ENCODE measurements around the gene EPHB1. TPM values are rescaled to one million over a fixed set of nuclear protein-coding genes. Genes with fewer than 3 reads are reported as not detected.
"Not testable (repeated sequence)": the region's sequence is repeated elsewhere in the genome, so short reads cannot be mapped to it uniquely, and the experiment has no call there.

Gene EPHB1
- polyA plus RNA-seq, 1 donor from 2014 or later, result 0.71 TPM

DNA sequence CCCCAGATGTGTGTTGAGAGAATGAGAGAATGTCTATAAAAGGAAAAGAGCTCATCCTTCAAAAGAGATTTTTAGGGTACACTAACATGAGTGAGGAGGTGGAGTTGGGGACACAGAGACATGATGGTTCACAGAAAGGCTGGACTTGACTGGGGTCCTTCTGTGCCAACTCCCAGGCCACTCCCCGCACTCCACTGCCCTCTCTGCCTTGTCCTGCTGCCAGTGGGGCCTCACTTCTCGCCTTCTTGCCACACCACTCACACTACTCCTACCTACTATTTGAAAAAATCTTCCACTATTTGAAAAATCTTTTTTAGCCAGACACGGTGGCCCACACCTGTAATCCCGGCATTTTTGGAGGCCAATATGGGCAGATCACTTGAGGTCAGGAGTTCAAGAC, 298.1 kb downstream of the EPHB1 start:
- Mint-ChIP-seq H3K4me1 (peaks cover 0 to 2% (median 0%) of the 10 kb centered on the region in 3 donors), H3K36me3 (no peaks in the 10 kb centered on the region), H3K27ac (no peak overlapping the region), H3K4me3 (no peak overlapping the region), H3K9me3 (peaks cover 0 to 2% (median 2%) of the 10 kb centered on the region in 3 donors), H3K27me3 (peaks cover 1% of the 10 kb centered on the region)

DNA sequence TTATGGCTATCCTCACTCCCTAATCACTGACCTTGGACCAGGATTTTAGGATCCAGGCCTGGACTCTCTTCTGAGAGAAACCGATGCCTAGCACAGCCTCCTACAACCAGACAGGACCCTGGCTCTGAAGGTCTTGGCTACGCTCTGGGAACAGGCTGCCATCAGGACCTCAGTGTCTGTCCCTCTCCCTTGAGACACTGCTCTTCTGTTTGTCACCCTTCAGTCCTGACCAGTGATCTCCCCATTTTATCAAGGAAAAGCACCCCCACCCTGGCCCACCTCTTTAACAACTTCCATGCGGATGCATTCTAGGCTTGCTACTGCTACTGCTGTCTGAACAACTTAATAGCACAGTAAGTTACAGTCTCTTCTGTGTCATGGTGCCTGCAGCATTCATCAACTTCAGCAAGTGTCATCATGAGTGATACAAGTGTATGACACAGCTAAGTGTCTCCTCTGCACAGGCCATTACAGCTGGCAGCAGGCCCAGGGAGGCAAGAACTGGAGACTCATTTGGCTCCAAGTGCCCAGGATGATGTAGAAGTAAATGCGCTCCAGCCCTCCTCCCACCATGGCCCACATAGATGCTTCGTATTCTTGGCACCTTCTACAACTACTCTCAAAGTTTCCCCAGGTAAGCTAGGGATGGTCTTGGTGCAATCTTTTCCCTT, 302.4 kb downstream of the EPHB1 start:
- no peak overlapping the region for H3K27ac Mint-ChIP-seq
- peaks cover 0 to 2% (median 0%) of the 10 kb centered on the region in 3 donors for H3K9me3 Mint-ChIP-seq
- H3K27me3 Mint-ChIP-seq, result peaks cover 1% of the 10 kb centered on the region
- peaks cover 2% of the 10 kb centered on the region for H3K36me3 Mint-ChIP-seq
- no peak overlapping the region for H3K4me3 Mint-ChIP-seq
- peaks cover 0 to 2% (median 0%) of the 10 kb centered on the region in 3 donors for H3K4me1 Mint-ChIP-seq

DNA sequence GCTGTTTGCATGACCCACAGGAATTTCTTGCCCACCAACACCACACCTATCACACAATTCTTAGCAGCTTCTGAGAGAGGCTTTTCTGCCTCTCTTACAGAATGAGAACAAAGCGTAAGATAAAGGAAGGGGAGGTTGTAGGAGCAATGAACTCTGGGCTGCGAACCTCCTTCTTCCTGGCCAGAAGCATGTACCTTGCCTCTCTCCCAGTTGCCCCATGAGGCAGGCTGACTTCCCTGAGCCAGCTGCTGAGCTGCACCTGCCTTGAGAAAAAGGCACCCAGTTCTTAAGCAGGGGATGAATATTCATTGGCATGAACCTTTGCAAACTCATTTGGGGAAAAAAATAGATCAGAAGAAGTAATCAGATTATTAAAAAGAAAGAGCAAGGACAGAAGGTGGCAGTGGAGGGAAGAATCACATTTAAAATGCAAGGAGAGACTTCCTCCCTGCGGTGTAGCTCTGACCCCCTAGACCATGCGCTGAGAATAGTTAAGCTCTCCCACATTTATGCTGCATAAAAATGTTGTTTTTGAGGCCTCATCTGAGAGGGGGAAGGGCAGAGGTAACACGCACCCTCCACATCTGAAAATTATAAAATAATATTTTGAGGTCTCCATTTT, 304.8 kb downstream of the EPHB1 start:
- peaks cover 0 to 2% (median 0%) of the 10 kb centered on the region in 3 donors for H3K9me3 Mint-ChIP-seq
- no peak overlapping the region for H3K27ac Mint-ChIP-seq
- peaks cover 2% of the 10 kb centered on the region for H3K36me3 Mint-ChIP-seq
- no peaks in the 10 kb centered on the region for H3K27me3 Mint-ChIP-seq
- H3K4me3 Mint-ChIP-seq, result no peak overlapping the region
- no peaks in the 10 kb centered on the region for H3K4me1 Mint-ChIP-seq

DNA sequence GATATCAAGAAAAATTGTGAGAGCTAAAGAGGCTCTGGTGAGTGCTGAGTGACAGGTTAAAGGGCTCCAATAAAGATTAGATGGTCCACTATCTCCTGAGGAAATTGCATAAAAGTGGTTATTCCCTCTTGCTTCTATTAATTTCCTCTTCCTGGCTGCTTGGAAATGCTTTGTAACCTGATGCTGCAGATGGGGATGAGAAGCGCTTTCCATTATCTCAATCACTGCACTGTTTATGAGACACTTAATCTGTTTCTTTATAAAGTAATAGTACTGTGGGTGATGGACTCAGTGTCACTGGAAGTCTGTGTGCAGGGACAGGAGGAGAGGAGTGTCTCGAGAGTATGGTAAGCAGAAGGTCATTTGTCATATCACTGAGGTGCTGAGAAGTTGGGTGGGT, 305.3 kb downstream of the EPHB1 start:
- Mint-ChIP-seq H3K4me1 (no peaks in the 10 kb centered on the region), H3K36me3 (peaks cover 2% of the 10 kb centered on the region), H3K27ac (no peak overlapping the region)

DNA sequence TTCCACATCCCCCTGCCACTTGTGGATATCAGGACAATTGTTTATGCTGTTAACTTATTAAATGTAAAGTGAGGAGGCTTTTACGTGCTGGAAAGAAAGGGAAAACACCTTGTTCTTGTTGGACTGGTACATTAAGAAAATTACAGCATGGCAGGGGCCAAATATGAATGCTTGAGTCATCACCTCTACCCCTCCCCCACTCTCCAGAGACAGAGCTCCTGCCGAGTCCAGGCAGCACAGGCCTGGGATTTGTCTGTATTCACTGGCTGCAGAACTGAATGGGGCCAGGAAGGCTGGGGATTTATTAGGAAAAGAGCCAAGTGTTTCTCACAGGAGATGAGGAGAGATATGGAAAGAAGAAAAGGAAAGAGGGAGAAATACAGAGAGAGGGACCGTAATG, 308.9 kb downstream of the EPHB1 start:
- Mint-ChIP-seq H3K36me3 (peaks cover 3% of the 10 kb centered on the region), H3K4me1 (no peaks in the 10 kb centered on the region), H3K4me3 (no peak overlapping the region), H3K27me3 (no peaks in the 10 kb centered on the region), H3K9me3 (peaks cover 0 to 2% (median 2%) of the 10 kb centered on the region in 3 donors), H3K27ac (peak overlapping the region in 1 of 3 donors; percentile 24)

More for the DNA sequence above, 305.3 kb downstream of the EPHB1 start:
- H3K9me3 Mint-ChIP-seq, result peaks cover 0 to 2% (median 0%) of the 10 kb centered on the region in 3 donors
- H3K4me3 Mint-ChIP-seq, result no peak overlapping the region
- no peaks in the 10 kb centered on the region for H3K27me3 Mint-ChIP-seq

DNA sequence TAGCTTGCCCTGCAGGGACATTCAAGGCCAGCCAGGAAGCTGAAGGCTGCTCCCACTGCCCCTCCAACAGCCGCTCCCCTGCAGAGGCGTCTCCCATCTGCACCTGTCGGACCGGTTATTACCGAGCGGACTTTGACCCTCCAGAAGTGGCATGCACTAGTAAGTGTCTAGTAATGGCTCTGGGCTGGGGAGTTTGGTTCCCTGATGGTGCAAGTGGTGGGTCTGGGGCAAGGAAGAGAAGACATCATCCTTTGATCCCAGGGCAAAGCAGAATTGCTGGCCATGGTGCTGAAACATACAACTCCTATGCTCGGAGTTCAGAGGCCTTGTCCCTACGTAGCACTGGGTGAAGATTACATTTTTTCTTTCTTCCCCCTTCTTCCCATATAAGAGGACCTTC, 311.4 kb downstream of the EPHB1 start:
- no peaks in the 10 kb centered on the region for H3K27me3 Mint-ChIP-seq
- no peak overlapping the region for H3K4me3 Mint-ChIP-seq
- H3K4me1 Mint-ChIP-seq, result no peaks in the 10 kb centered on the region
- H3K9me3 Mint-ChIP-seq, result peaks cover 0 to 2% (median 2%) of the 10 kb centered on the region in 3 donors
- H3K36me3 Mint-ChIP-seq, result peaks cover 3% of the 10 kb centered on the region
- H3K27ac Mint-ChIP-seq, result no peak overlapping the region

DNA sequence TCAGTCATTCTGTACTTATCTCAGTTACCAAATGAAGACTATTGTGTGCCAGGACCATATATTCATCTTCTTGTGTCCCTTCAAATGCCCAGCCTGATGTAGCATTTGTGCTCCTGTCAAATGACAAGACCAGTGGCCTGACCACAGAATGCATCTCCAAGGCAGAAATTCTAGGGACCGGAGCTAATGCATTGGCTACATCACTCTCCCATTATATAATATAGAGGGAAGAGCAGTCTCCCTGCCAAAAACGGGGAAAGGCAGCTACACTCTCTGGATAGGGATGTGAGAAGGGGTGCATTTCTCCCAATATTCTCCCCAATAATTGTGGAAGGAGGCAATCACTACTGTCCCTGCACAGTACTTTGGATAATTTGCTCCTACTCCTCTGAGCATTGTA, 312.0 kb downstream of the EPHB1 start:
- H3K36me3 Mint-ChIP-seq, result peaks cover 3% of the 10 kb centered on the region
- peaks cover 0 to 2% (median 2%) of the 10 kb centered on the region in 3 donors for H3K9me3 Mint-ChIP-seq
- H3K4me1 Mint-ChIP-seq, result no peaks in the 10 kb centered on the region
- no peak overlapping the region for H3K4me3 Mint-ChIP-seq
- no peak overlapping the region for H3K27ac Mint-ChIP-seq
- H3K27me3 Mint-ChIP-seq, result no peaks in the 10 kb centered on the region

DNA sequence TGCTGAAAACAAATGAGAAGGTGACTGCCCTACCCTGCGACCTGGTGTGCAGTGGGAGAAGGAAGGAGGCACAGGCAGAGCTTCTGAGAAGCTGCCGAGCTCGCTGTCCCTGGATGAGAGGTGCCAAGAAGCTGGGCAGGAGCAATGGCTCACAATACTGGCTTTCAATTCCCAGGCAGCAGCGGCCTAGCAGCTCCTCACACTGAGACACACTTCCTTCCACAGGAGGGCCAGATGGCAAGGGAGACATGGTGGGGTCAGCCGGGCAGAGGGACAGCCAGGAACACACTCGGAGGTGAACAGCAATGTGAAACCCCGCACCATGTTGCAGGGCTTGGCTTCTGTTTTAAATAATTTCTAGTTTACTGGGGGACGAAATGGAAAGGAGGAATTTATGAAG, 314.6 kb downstream of the EPHB1 start:
- Mint-ChIP-seq H3K27ac (peak overlapping the region in 1 of 3 donors; percentile 8), H3K4me3 (no peak overlapping the region), H3K36me3 (peaks cover 3% of the 10 kb centered on the region), H3K4me1 (no peaks in the 10 kb centered on the region), H3K27me3 (no peaks in the 10 kb centered on the region), H3K9me3 (peaks cover 0 to 7% (median 2%) of the 10 kb centered on the region in 3 donors)

DNA sequence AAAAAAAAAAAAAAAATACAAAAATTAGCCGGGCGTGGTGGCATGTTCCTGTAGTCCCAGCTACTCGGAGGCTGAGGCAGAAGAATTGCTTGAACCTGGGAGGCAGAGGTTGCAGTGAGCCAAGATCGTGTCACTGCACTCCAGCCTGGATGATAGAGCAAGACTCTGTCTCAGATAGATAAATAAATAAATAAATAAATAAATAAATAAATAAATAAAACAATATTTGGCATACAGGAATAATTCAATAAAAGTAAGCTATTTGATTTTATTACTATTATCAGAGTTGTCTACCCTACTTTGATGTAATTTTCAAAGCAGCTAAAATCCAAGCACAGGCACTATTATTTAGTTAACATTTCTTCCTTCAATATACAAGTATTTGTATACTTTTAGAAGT, 319.5 kb downstream of the EPHB1 start:
- H3K9me3 Mint-ChIP-seq, H3K4me3 Mint-ChIP-seq, H3K4me1 Mint-ChIP-seq, H3K36me3 Mint-ChIP-seq, H3K27me3 Mint-ChIP-seq, H3K27ac Mint-ChIP-seq: not testable (repeated sequence)

DNA sequence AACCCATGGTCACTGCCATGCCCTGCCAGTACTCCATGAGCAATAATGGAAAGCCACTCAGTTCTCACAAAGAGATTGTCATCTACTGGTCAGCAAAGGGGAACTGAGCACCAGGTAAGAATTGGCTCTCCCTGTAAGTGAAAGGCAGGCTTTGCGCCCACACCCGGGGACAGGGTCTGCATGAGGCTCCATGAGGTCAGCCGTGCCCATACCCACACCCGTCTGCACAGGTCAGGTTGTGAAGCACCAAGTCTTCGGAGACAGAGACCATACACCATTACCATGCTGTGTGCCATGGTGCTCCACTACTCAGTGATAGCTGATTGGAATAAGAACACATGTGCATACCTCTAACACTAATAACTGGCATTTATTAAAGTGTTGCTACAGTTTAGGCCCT, 322.9 kb downstream of the EPHB1 start:
- no peaks in the 10 kb centered on the region for H3K36me3 Mint-ChIP-seq
- H3K4me1 Mint-ChIP-seq, result no peaks in the 10 kb centered on the region
- H3K9me3 Mint-ChIP-seq, result peaks cover 0 to 2% (median 0%) of the 10 kb centered on the region in 3 donors

DNA sequence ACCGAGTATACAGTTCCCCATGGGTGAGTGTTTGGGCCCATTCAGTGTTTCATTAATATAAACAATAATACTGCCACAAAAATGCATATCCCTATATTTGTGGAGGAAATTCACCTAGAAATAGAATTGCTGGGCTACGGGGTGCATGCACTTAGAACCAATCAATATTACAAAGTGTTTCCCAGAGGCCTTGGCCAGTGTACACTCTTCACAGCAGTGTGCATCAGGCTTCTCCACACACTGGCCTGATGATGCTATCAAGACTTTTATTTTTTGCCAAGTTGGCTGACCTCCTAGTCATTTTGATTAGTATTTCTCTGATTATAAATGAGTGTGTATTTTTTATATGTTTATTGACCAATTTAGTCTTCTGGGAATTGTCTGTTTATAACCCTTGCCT, 323.7 kb downstream of the EPHB1 start:
- H3K36me3 Mint-ChIP-seq, result no peaks in the 10 kb centered on the region
- no peaks in the 10 kb centered on the region for H3K9me3 Mint-ChIP-seq
- H3K4me1 Mint-ChIP-seq, result no peaks in the 10 kb centered on the region
- no peak overlapping the region for H3K27ac Mint-ChIP-seq
- no peak overlapping the region for H3K4me3 Mint-ChIP-seq
- H3K27me3 Mint-ChIP-seq, result peaks cover 2% of the 10 kb centered on the region

More for the DNA sequence above, 322.9 kb downstream of the EPHB1 start:
- no peak overlapping the region for H3K4me3 Mint-ChIP-seq
- peaks cover 2% of the 10 kb centered on the region for H3K27me3 Mint-ChIP-seq
- no peak overlapping the region for H3K27ac Mint-ChIP-seq

DNA sequence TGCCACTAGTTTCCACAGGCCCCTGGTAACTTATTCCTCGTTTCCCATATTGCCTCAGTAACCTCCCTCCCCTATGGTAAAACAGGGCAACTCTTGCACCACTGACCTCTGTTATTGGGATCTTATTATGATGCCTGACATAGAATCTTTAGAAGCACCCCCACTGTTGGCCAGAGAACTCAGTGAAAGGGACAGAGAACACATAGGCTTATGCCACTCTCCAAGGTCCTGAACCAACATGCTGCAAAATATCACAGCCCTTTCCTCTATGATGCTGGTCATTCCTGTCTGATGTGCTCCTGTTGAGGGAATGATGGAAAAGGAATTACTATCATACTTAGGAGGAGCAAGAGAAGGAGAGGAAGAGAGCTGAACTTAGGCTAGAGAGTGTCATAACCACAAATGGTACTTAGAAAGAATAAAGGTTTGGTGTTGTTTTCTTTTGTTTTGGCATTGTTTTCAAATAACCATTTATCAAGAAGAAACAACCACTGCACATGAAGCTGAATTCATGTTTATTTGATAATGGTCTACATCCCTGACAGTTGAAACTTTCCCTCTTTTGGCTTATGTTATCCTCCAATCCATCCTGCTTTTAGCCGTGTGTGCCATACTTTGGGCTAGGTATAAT, 330.2 kb downstream of the EPHB1 start:
- Mint-ChIP-seq H3K4me3 (no peak overlapping the region), H3K9me3 (peaks cover 0 to 5% (median 3%) of the 10 kb centered on the region in 3 donors), H3K27ac (no peak overlapping the region), H3K36me3 (peaks cover 2% of the 10 kb centered on the region), H3K4me1 (peaks cover 0 to 1% (median 0%) of the 10 kb centered on the region in 3 donors), H3K27me3 (no peaks in the 10 kb centered on the region)

DNA sequence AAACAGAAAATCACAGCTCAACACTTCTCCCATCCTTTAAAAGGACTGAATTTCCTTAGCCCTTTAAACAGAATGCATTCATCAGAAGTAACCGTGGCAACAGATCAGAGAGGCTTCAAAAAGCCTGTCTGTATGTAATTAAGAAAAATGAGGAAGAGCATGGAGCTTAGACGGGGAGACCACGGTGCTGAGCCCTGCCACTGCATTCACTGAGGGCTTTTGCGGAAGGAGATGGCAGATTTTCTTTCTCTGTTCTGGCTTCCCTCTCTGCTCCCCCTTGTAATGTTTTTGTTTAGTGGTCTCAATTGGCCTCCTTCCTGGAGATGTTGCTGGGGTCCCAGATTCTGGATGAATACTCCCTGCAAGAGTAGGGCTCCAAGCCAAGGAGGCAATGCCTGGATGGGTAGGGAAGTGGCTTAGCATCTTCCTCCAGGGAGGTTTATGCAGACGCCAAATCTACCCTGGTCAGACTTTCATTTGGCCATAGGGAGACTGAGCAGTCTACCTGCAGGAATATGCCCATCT, 332.9 kb downstream of the EPHB1 start:
- H3K27me3 Mint-ChIP-seq, result peaks cover 2% of the 10 kb centered on the region
- H3K4me1 Mint-ChIP-seq, result peaks cover 0 to 1% (median 0%) of the 10 kb centered on the region in 3 donors
- no peak overlapping the region for H3K4me3 Mint-ChIP-seq
- peaks cover 2% of the 10 kb centered on the region for H3K36me3 Mint-ChIP-seq
- H3K9me3 Mint-ChIP-seq, result peaks cover 0 to 5% (median 3%) of the 10 kb centered on the region in 3 donors
- no peak overlapping the region for H3K27ac Mint-ChIP-seq

DNA sequence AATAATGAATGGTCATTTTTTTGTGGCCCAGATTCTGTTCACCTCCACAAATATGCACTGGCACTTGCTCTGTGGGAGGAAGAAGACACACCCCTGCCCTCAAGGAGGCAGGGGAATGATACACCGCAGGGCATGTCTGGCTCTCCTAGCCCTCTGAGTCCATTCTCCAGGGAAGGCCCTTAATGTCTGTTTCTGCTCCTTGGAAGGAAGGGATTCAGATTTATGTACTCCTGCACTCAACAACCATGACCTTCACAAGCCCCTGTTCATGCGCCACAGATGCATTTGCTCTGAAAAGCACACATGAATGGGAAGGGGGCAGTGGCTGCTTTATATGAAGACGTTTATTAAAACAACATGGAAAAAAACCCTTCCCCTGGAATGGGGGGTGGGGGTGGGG, 333.8 kb downstream of the EPHB1 start:
- Mint-ChIP-seq H3K9me3 (peaks cover 0 to 7% (median 3%) of the 10 kb centered on the region in 3 donors), H3K36me3 (peaks cover 2% of the 10 kb centered on the region), H3K4me1 (peaks cover 0 to 1% (median 0%) of the 10 kb centered on the region in 3 donors), H3K4me3 (no peak overlapping the region), H3K27ac (no peak overlapping the region), H3K27me3 (peaks cover 2% of the 10 kb centered on the region)

DNA sequence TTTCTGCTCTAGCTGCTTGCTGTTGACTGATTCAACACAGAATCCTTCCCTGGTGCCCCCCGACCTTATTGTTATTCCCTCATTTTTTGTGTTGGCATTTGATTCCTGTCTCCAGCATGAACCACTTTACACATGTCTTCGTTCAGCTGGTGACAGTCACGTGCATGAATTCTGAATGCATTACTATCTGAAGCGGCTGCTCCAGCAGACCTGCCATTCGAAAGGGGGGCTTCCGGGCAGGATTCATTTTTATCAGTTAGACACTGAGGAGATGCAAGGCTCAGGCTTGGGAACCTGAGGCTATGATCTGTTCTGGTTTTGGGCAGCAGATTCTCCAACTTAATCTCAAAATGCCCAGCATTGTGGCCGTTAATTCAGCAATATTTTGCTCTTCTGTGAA, 336.2 kb downstream of the EPHB1 start:
- Mint-ChIP-seq H3K4me3 (no peak overlapping the region), H3K4me1 (no peaks in the 10 kb centered on the region), H3K9me3 (peaks cover 0 to 7% (median 0%) of the 10 kb centered on the region in 3 donors), H3K27ac (no peak overlapping the region), H3K36me3 (no peaks in the 10 kb centered on the region), H3K27me3 (peaks cover 3% of the 10 kb centered on the region)
